ENCODE measurements around the gene PPM1L. TPM values are rescaled to one million over a fixed set of nuclear protein-coding genes. Genes with fewer than 3 reads are reported as not detected.

The PPM1L gene
- total and polyA plus RNA-seq, 9 donors, result 2.2 to 12.1 (median 10.2) TPM

DNA sequence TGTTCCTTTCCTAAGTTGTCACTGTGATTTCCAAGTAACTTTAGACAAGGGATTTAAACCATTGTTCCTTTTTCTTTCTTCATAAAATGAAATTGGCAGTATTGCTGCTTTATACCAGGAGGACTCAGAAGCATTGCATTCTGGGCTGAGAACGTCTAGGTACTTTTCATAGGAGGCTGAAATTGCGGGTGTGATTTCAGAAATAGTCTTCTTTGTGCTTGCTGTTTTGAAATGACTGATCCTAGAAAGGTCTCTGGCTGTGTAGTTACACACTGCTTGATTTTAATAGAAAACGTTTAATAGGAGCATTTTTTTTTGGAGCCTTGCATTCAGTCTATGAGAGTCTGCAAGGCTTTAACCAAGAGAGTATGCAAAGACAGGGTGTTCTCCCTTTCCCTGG lies 56.3 kb downstream of the PPM1L start:
- DNase-seq, result no peak
- intact Hi-C loops (cut with DNase I), result no loop called here
- TF ChIP-seq, protein P1, sequence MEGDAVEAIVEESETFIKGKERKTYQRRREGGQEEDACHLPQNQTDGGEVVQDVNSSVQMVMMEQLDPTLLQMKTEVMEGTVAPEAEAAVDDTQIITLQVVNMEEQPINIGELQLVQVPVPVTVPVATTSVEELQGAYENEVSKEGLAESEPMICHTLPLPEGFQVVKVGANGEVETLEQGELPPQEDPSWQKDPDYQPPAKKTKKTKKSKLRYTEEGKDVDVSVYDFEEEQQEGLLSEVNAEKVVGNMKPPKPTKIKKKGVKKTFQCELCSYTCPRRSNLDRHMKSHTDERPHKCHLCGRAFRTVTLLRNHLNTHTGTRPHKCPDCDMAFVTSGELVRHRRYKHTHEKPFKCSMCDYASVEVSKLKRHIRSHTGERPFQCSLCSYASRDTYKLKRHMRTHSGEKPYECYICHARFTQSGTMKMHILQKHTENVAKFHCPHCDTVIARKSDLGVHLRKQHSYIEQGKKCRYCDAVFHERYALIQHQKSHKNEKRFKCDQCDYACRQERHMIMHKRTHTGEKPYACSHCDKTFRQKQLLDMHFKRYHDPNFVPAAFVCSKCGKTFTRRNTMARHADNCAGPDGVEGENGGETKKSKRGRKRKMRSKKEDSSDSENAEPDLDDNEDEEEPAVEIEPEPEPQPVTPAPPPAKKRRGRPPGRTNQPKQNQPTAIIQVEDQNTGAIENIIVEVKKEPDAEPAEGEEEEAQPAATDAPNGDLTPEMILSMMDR (IDR thresholded peaks at IDR 0.05), result no peak
- TF ChIP-seq POLR2A (IDR thresholded peaks at IDR 0.05), result no peak
- TF ChIP-seq EP300 (IDR thresholded peaks at IDR 0.05), result no peak
- Histone ChIP-seq H3K27me3 (no peaks in the 10 kb centered on the region), H3K9me3 (no peaks in the 10 kb centered on the region), H3K36me3 (no peaks in the 10 kb centered on the region), H3K27ac (no peak overlapping the region), H3K4me3 (no peak overlapping the region), H3K4me1 (ENCODE audit: insufficient read depth) (peaks cover 3% of the 10 kb centered on the region)
- 59 to 66% (median 65%) methylated on average over 3 of the region's 3 CpGs for WGBS, 3 donors

DNA sequence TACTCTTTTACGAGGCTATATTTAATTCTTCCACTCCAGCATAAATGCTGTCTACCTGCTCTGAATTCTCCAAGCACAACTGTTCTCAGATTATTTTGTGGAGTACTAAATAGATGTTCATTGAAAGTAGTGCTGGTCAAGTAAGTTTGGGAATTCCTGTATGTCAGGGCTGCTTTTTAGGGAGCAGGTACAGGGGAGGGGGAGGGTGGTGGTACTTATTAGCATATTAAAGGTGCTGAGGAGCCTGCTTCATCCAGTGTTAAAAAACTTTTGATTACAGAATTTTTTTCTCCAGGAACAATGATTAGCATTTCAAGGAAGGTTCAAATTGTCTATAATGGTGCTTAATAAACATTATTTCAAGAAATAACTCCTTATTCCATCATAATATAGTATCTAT lies 59.2 kb downstream of the PPM1L start:
- Histone ChIP-seq H3K4me1 (ENCODE audit: insufficient read depth) (peaks cover 3% of the 10 kb centered on the region), H3K36me3 (no peaks in the 10 kb centered on the region), H3K4me3 (no peak overlapping the region), H3K9me3 (no peaks in the 10 kb centered on the region), H3K27ac (no peak overlapping the region), H3K27me3 (no peaks in the 10 kb centered on the region)
- DNase-seq, result no peak
- no peak for TF ChIP-seq EP300 (IDR thresholded peaks at IDR 0.05)
- TF ChIP-seq, protein P1 (IDR thresholded peaks at IDR 0.05), result no peak
- intact Hi-C loops (cut with DNase I), result no loop called here
- WGBS, 3 donors, result 91 to 96% (median 93%) methylated on average over 1 of the region's 1 CpG

DNA sequence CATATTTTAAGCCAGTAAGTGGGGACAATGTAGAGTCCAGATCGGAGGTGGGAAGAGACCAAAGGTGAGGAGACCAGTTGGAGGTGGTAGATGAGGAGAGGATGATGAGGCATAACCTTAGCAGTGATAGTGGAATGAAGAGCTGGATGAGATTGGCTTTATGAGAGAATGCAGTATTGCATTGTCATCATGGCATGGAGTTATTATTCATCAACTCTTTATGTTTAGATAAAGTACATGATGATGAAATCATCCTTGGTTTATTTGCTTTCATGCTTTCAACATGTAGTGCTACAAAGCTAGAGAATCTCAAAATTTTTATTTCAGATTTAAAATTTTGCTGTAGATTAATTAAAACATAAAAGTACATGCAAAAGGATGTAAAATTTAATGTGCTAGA lies 64.0 kb downstream of the PPM1L start:
- TF ChIP-seq EP300 (IDR thresholded peaks at IDR 0.05), result no peak
- no peak for TF ChIP-seq POLR2A (IDR thresholded peaks at IDR 0.05)
- TF ChIP-seq, protein P1 (IDR thresholded peaks at IDR 0.05), result no peak
- no peaks in the 10 kb centered on the region for H3K36me3 ChIP-seq
- no peaks in the 10 kb centered on the region for H3K9me3 ChIP-seq
- no peaks in the 10 kb centered on the region for H3K4me1 ChIP-seq (ENCODE audit: insufficient read depth)
- no peaks in the 10 kb centered on the region for H3K27me3 ChIP-seq
- no peak overlapping the region for H3K27ac ChIP-seq
- WGBS, 3 donors, result 81 to 92% (median 88%) methylated on average over 1 of the region's 1 CpG
- H3K4me3 ChIP-seq, result no peak overlapping the region
- DNase-seq, result no peak
- intact Hi-C loops (cut with DNase I), result no loop called here

DNA sequence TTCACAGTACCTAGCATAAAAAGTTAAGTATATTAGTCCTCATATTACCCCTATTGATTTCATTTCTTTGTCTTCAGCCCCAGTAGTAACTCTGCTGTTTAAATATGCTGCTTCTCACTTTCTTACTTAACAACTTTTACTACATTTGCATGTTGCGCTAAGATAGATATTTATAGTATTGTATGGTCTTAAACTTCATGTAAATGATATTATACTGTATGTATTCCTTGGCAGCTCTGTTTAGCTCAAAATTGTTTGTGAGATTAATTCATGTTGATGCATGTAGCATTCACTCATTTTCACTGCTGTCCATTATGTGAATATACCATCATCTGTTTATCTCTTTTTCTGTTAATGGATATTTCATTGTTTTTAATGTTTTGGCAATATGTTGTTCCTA lies 64.4 kb downstream of the PPM1L start:
- H3K36me3 ChIP-seq, result no peaks in the 10 kb centered on the region
- H3K4me3 ChIP-seq, result no peak overlapping the region
- no peak overlapping the region for H3K27ac ChIP-seq
- no peaks in the 10 kb centered on the region for H3K9me3 ChIP-seq
- no peaks in the 10 kb centered on the region for H3K27me3 ChIP-seq
- intact Hi-C loops (cut with DNase I), result no loop called here
- TF ChIP-seq POLR2A (IDR thresholded peaks at IDR 0.05) (no peak), EP300 (IDR thresholded peaks at IDR 0.05) (no peak)
- TF ChIP-seq, protein P1 (IDR thresholded peaks at IDR 0.05), result no peak
- no peaks in the 10 kb centered on the region for H3K4me1 ChIP-seq (ENCODE audit: insufficient read depth)
- WGBS, 3 donors, result 98 to 100% (median 98%) methylated on average over 1 of the region's 1 CpG
- no peak for DNase-seq

DNA sequence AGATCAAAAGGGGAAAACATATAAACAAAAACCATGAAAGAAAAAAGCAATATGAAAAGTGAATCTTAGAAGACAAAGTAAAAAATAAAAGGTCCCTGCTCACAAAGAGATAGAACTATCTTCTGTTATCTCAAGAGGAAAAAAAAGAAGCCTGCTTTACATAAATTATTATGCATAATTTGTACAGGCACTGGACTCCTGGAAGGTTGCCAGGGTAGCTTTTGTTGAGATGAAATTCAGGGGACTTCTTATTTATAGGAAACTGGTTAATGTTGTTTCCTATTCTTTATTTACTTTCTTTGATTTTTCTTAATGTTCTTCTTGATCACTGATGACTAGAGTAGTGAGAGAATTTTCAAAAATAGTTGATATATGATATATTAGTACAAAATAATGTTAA lies 66.9 kb downstream of the PPM1L start:
- no peak for TF ChIP-seq EP300 (IDR thresholded peaks at IDR 0.05)
- TF ChIP-seq POLR2A (IDR thresholded peaks at IDR 0.05), result no peak
- TF ChIP-seq, protein P1 (IDR thresholded peaks at IDR 0.05), result no peak
- H3K27me3 ChIP-seq, result no peaks in the 10 kb centered on the region
- H3K36me3 ChIP-seq, result no peaks in the 10 kb centered on the region
- H3K9me3 ChIP-seq, result no peaks in the 10 kb centered on the region
- H3K4me1 ChIP-seq (ENCODE audit: insufficient read depth), result no peaks in the 10 kb centered on the region
- H3K27ac ChIP-seq, result no peak overlapping the region
- intact Hi-C loops (cut with DNase I), result no loop called here
- H3K4me3 ChIP-seq, result no peak overlapping the region
- DNase-seq, result no peak

All from ovary (tissue), 9 donors.